ENCODE data around the gene IRF3.

Gene IRF3

GRCh38 chr19:49614096-49614833, 51.4 kb downstream of the IRF3 start:
- DNase-seq, result peak; percentile 92

DNA sequence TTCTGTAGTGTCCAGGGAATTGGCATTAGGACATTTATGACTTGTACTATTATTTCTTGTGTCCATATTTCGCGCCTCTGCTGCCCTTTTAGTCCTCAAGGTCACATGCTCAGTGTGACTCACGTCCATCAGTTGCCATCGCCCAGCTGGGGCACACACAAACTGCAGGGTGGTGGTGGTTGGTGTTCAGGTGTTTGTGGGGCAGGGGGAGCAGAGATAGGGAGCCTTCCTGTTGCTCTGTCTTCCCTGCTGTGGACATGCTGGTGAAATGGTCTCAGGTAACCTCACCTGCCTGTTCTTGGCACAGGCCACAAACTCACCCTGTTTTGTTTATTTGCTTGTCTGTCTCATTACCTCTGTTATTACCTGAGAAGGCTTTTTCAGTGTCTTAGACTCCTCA, 52.3 kb downstream of the IRF3 start:
- peak; percentile 47 for DNase-seq

Data from EL (cell line).